KMS-11 (cell line): ENCODE measurements around the gene WDR89.
A peak's percentile ranks its signal among the peaks of the same experiment; 100 is the strongest.
"Not testable (repeated sequence)": the region's sequence is repeated elsewhere in the genome, so short reads cannot be mapped to it uniquely, and the experiment has no call there.

Experiments
- H2AFZ ChIP-seq: fragments of 200-600 bp; sonication (generic); 2 replicates; pipeline ENCODE4 v1.6.1; 2016; ENCODE audit warnings: antibody characterized with exemption, mixed run types, low read depth
- H3K27ac ChIP-seq: fragments of 200-600 bp; sonication (generic); 2 replicates; pipeline ENCODE4 v1.6.1; 2016; ENCODE audit warnings: mild to moderate bottlenecking, mixed run types
- H3K27me3 ChIP-seq: fragments of 200-600 bp; sonication (generic); 2 replicates; pipeline ENCODE4 v1.6.1; 2017; ENCODE audit warnings: mild to moderate bottlenecking, low read depth, mixed run types, moderate library complexity; ENCODE audit not compliant: insufficient read depth
- H3K36me3 ChIP-seq: fragments of 200-600 bp; sonication (generic); 2 replicates; pipeline ENCODE4 v1.6.1; 2017; ENCODE audit warnings: mild to moderate bottlenecking, mixed run types; ENCODE audit not compliant: insufficient read depth
- H3K4me1 ChIP-seq: fragments of 200-600 bp; sonication (generic); 2 replicates; pipeline ENCODE4 v1.6.1; 2016; ENCODE audit warnings: mild to moderate bottlenecking, low read depth, mixed run types; ENCODE audit not compliant: poor library complexity, severe bottlenecking
- H3K4me2 ChIP-seq: fragments of 200-600 bp; sonication (generic); 2 replicates; pipeline ENCODE4 v1.7.0; 2016; ENCODE audit warnings: mild to moderate bottlenecking, mixed run types
- H3K4me3 ChIP-seq: fragments of 200-600 bp; sonication (generic); IDR thresholded peaks from 2 replicates; pipeline ENCODE4 v1.6.1; 2017; ENCODE audit warnings: low read depth, low read length, mixed read lengths; ENCODE audit not compliant: insufficient read depth
- H3K79me2 ChIP-seq: fragments of 200-600 bp; sonication (generic); 2 replicates; pipeline ENCODE4 v1.6.1; 2016; ENCODE audit warnings: low read depth, mixed run types; ENCODE audit not compliant: insufficient read depth
- H3K9ac ChIP-seq: fragments of 200-600 bp; sonication (generic); 2 replicates; pipeline ENCODE4 v1.6.1; 2016; ENCODE audit warnings: mild to moderate bottlenecking, mixed run types
- H4K20me1 ChIP-seq: fragments of 200-600 bp; sonication (generic); 2 replicates; pipeline ENCODE4 v1.6.1; 2016; ENCODE audit warnings: mild to moderate bottlenecking, mixed run types; ENCODE audit not compliant: insufficient read depth
- CTCF ChIP-seq: fragments of 200-600 bp; sonication (generic); conservative IDR thresholded peaks from 2 replicates; pipeline ENCODE4 v1.6.1; 2017; ENCODE audit warnings: low read depth, mild to moderate bottlenecking, antibody characterized with exemption, low read length, moderate library complexity, mixed read lengths

The WDR89 gene

GRCh38 chr14:63642229-63642611, 549 bp upstream of the WDR89 start:
- Histone ChIP-seq H3K4me3 (no peak overlapping the region), H3K36me3 (no peaks in the 10 kb centered on the region), H2AFZ (peak overlapping the region; percentile 72), H3K9ac (peak overlapping the region; percentile 78), H3K27me3 (no peaks in the 10 kb centered on the region), H4K20me1 (no peaks in the 10 kb centered on the region), H3K79me2 (peaks cover 9% of the 10 kb centered on the region; the same call in 1 of the 2 replicates), H3K4me2 (peak overlapping the region; percentile 81), H3K27ac (peak overlapping the region; percentile 91), H3K4me1 (peaks cover 8% of the 10 kb centered on the region)
- no peak for TF ChIP-seq CTCF

- Histone ChIP-seq H3K4me2 (no peak overlapping the region), H3K27me3 (no peaks in the 10 kb centered on the region), H3K27ac (no peak overlapping the region), H3K4me1 (peaks cover 8% of the 10 kb centered on the region), H3K79me2 (peaks cover 26% of the 10 kb centered on the region), H2AFZ (no peak overlapping the region), H3K4me3 (no peak overlapping the region), H3K36me3 (no peaks in the 10 kb centered on the region), H4K20me1 (no peaks in the 10 kb centered on the region), H3K9ac (no peak overlapping the region)
- no peak for TF ChIP-seq CTCF
Observed at GRCh38 chr14:63638493-63638892, 3.2 kb downstream of the WDR89 start.

- H3K4me1 ChIP-seq, H3K4me2 ChIP-seq, H3K36me3 ChIP-seq, H2AFZ ChIP-seq, H4K20me1 ChIP-seq, H3K27me3 ChIP-seq, H3K27ac ChIP-seq, H3K4me3 ChIP-seq, H3K9ac ChIP-seq: not testable (repeated sequence)
- H3K79me2 ChIP-seq = peaks cover 26% of the 10 kb centered on the region
Observed at GRCh38 chr14:63636094-63636635, 5.5 kb downstream of the WDR89 start.

- H4K20me1 ChIP-seq = no peaks in the 10 kb centered on the region
- H3K4me2 ChIP-seq = no peak overlapping the region
- no peak overlapping the region for H3K4me3 ChIP-seq
- no peaks in the 10 kb centered on the region for H3K27me3 ChIP-seq
- H3K27ac ChIP-seq = no peak overlapping the region
- no peak overlapping the region for H3K9ac ChIP-seq
- H3K79me2 ChIP-seq = peaks cover 21% of the 10 kb centered on the region
- no peak for TF ChIP-seq CTCF
- no peaks in the 10 kb centered on the region for H3K36me3 ChIP-seq
- no peak overlapping the region for H2AFZ ChIP-seq
- H3K4me1 ChIP-seq = no peaks in the 10 kb centered on the region
Observed at GRCh38 chr14:63633801-63634200, 7.9 kb downstream of the WDR89 start.

GRCh38 chr14:63632932-63633514, 8.6 kb downstream of the WDR89 start:
- no peaks in the 10 kb centered on the region for H3K36me3 ChIP-seq
- no peak overlapping the region for H3K27ac ChIP-seq
- H2AFZ ChIP-seq = no peak overlapping the region
- TF ChIP-seq CTCF = no peak; the same call in 1 of the 2 replicates
- peaks cover 21% of the 10 kb centered on the region for H3K79me2 ChIP-seq
- no peaks in the 10 kb centered on the region for H3K4me1 ChIP-seq
- no peak overlapping the region for H3K4me2 ChIP-seq
- H3K9ac ChIP-seq = no peak overlapping the region
- no peaks in the 10 kb centered on the region for H3K27me3 ChIP-seq
- no peak overlapping the region for H3K4me3 ChIP-seq
- H4K20me1 ChIP-seq = no peaks in the 10 kb centered on the region
